DOHH2 (cell line): Measurements from ENCODE around the gene ZMAT5.

Experiments used
- H3F3A ChIP-seq: fragments of 200-600 bp; sonication (generic), shearing (Covaris generic); 2 replicates; pipeline ENCODE4 v1.6.0; 2016; ENCODE audit warnings: antibody characterized with exemption, mild to moderate bottlenecking; ENCODE audit not compliant: control insufficient read depth, insufficient read depth
- H3K27ac ChIP-seq: fragments of 200-600 bp; sonication (generic); 2 replicates; pipeline ENCODE4 v1.5.1; 2014; ENCODE audit warnings: low read depth, mild to moderate bottlenecking, low read length, moderate library complexity
- H3K27me3 ChIP-seq: fragments of 200-600 bp; sonication (generic); 2 replicates; pipeline ENCODE4 v1.6.1; 2014; ENCODE audit warnings: mild to moderate bottlenecking, low read length, mixed read lengths; ENCODE audit not compliant: control insufficient read depth
- H3K36me3 ChIP-seq: fragments of 200-600 bp; sonication (generic); 2 replicates; pipeline ENCODE4 v1.6.1; 2014; ENCODE audit warnings: mild to moderate bottlenecking, low read length, moderate library complexity, mixed read lengths; ENCODE audit not compliant: control insufficient read depth
- H3K4me1 ChIP-seq: fragments of 200-600 bp; sonication (generic); 2 replicates; pipeline ENCODE4 v1.6.1; 2014; ENCODE audit warnings: mild to moderate bottlenecking, low read length, mixed read lengths; ENCODE audit not compliant: control insufficient read depth
- H3K4me2 ChIP-seq: fragments of 200-600 bp; sonication (generic); 2 replicates; pipeline ENCODE4 v1.6.0; 2014; ENCODE audit warnings: mild to moderate bottlenecking, low read length, moderate library complexity
- H3K4me3 ChIP-seq: fragments of 200-600 bp; sonication (generic); 2 replicates; pipeline ENCODE4 v1.5.1; 2014; ENCODE audit warnings: mild to moderate bottlenecking, low read length, mixed read lengths
- H3K79me2 ChIP-seq: fragments of 200-600 bp; sonication (generic); 2 replicates; pipeline ENCODE4 v1.6.1; 2014; ENCODE audit warnings: mild to moderate bottlenecking, low read length, mixed read lengths; ENCODE audit not compliant: control insufficient read depth
- H3K9me2 ChIP-seq: fragments of 200-600 bp; sonication (generic); replicated peaks from 2 replicates; pipeline ENCODE4 v1.6.1; 2014; ENCODE audit warnings: mild to moderate bottlenecking, low read length, mixed read lengths; ENCODE audit not compliant: control insufficient read depth
- H3K9me3 ChIP-seq: fragments of 200-600 bp; sonication (generic); 2 replicates; pipeline ENCODE4 v1.6.1; 2014; ENCODE audit warnings: antibody characterized with exemption, low read length, mixed read lengths; ENCODE audit not compliant: control insufficient read depth, insufficient read depth
- H4K20me1 ChIP-seq: fragments of 200-600 bp; sonication (generic); 2 replicates; pipeline ENCODE4 v1.6.0; 2014; ENCODE audit warnings: low read depth, mild to moderate bottlenecking, antibody characterized with exemption, low read length, moderate library complexity; ENCODE audit not compliant: control insufficient read depth, insufficient read depth
- CTCF ChIP-seq: fragments of 200-600 bp; sonication (generic); IDR thresholded peaks from one replicate; pipeline ENCODE4 v1.5.1; 2014; ENCODE audit warnings: antibody characterized with exemption, mild to moderate bottlenecking, low read depth, low read length; ENCODE audit not compliant: poor library complexity, severe bottlenecking
- EZH2phosphoT487 ChIP-seq: fragments of 200-600 bp; sonication (generic); IDR thresholded peaks from 2 replicates; pipeline ENCODE4 v1.6.1; 2017; ENCODE audit warnings: borderline replicate concordance, mild to moderate bottlenecking, antibody characterized with exemption, low read length, moderate library complexity, mixed read lengths

ZMAT5 gene

GRCh38 chr22:29705651-29706050 is 61.2 kb downstream of the ZMAT5 start:
- peaks cover 26% of the 10 kb centered on the region for H3K4me1 ChIP-seq
- TF ChIP-seq CTCF (no peak), EZH2phosphoT487 (no peak)
- H4K20me1 ChIP-seq, result 0 out of 2 replicates have a peak, but pooled peaks cover 3% of the 10 kb centered on the region
- no peak overlapping the region for H3K27ac ChIP-seq
- H3F3A ChIP-seq, result no peaks in the 10 kb centered on the region
- no peak overlapping the region for H3K4me2 ChIP-seq
- H3K79me2 ChIP-seq, result no peaks in the 10 kb centered on the region
- H3K4me3 ChIP-seq, result no peak overlapping the region
- no peaks in the 10 kb centered on the region; the same call in 1 of the 2 replicates for H3K27me3 ChIP-seq
- no peaks in the 10 kb centered on the region for H3K36me3 ChIP-seq
- H3K9me3 ChIP-seq, result no peaks in the 10 kb centered on the region
- no peaks in the 10 kb centered on the region for H3K9me2 ChIP-seq

DNA sequence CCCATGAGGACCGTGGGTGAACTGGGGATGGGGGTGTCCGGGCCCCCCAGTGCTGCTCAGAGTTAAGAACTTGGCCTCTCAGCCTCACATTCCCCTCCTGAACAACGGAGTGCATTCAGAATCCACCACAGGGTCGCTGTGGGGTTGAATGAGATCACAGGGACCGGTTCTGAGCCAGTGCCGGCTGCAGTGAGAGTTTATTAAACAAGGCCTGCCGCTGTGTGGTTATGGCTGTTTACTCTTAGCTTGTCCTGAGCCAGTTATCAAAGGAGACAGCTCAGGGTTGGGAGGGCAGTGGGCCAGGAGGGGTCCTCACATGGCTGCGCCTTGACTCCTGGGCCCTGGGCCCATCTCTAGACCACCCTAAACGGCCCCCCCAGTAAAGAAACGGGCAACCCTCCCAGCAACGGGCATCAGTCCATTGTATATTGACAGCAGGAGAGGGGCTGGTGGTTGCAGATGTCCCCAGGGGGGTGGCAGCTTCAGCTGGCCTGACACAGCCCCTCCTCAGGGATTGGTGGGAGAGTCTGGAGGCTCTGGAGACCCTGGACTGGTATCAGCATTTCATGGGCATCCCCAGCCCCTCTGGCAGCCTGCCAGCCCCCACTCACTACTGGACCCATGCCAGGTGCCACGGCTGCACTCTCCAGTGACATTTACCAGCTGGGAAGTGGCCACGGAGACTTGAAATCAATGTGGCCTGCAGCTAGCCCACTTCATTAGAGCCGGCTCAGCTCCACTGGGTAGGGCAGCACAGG is 62.1 kb downstream of the ZMAT5 start:
- no peak overlapping the region for H3K27ac ChIP-seq
- no peaks in the 10 kb centered on the region for H3K9me2 ChIP-seq
- no peak overlapping the region for H3K4me3 ChIP-seq
- TF ChIP-seq CTCF (no peak), EZH2phosphoT487 (no peak)
- no peaks in the 10 kb centered on the region for H3K36me3 ChIP-seq
- H3K79me2 ChIP-seq, result no peaks in the 10 kb centered on the region
- H3K27me3 ChIP-seq, result no peaks in the 10 kb centered on the region; the same call in 1 of the 2 replicates
- H3K4me2 ChIP-seq, result no peak overlapping the region
- H3K9me3 ChIP-seq, result no peaks in the 10 kb centered on the region
- 0 out of 2 replicates have a peak, but pooled peaks cover 3% of the 10 kb centered on the region for H4K20me1 ChIP-seq
- peaks cover 26% of the 10 kb centered on the region for H3K4me1 ChIP-seq
- no peaks in the 10 kb centered on the region for H3F3A ChIP-seq

DNA sequence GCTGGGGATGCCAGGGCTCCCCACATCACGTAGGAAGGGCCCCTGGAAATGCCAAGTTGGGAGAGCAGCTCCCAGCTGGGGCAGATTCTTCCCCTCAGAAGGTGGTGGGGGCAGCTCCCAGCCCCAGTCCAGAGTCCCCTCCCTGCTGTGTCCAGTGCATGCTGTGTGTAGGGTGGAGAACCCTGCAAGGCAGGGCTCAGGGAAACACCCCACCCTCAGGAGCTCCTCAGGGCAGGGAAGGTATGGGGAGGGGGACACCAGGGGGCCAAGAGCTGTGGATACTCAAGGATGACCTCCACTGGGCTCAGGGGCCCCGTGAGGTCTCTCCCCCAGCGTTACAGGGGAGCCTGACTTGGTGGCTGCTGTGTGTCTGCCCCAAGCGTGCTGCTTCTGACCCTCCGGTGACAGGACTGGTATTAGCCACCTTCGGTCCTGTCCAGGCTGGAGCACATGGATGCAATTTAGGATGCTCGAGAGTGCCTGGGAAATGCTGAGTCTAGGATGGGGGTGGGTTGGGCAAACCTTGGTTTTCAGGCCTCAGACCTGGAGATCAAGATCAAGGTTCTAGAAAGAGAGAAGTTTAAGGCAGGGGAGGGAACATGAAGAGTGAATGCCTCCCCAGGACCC is 63.1 kb downstream of the ZMAT5 start:
- H3K4me3 ChIP-seq, result peak overlapping the region; percentile 39; the same call in 1 of the 2 replicates
- H3K4me2 ChIP-seq, result peak overlapping the region; percentile 54
- peaks cover 26% of the 10 kb centered on the region for H3K4me1 ChIP-seq
- H3K27me3 ChIP-seq, result no peaks in the 10 kb centered on the region; the same call in 1 of the 2 replicates
- H3K36me3 ChIP-seq, result no peaks in the 10 kb centered on the region
- 0 out of 2 replicates have a peak, but pooled peaks cover 3% of the 10 kb centered on the region for H4K20me1 ChIP-seq
- no peak overlapping the region for H3K27ac ChIP-seq
- no peaks in the 10 kb centered on the region for H3K9me2 ChIP-seq
- H3F3A ChIP-seq, result no peaks in the 10 kb centered on the region
- H3K79me2 ChIP-seq, result no peaks in the 10 kb centered on the region
- TF ChIP-seq CTCF, result no peak
- TF ChIP-seq EZH2phosphoT487, result no peak
- H3K9me3 ChIP-seq, result no peaks in the 10 kb centered on the region
